SHP77 treated with DMSO at 0.1 percent for 48 hours (cell line): Measurements from ENCODE around the gene SH3BGRL.

Experiments used
- DNase-seq: peaks from one replicate; lab custom pipeline; 2025; lab: John Stamatoyannopoulos, UW

Gene SH3BGRL

DNA sequence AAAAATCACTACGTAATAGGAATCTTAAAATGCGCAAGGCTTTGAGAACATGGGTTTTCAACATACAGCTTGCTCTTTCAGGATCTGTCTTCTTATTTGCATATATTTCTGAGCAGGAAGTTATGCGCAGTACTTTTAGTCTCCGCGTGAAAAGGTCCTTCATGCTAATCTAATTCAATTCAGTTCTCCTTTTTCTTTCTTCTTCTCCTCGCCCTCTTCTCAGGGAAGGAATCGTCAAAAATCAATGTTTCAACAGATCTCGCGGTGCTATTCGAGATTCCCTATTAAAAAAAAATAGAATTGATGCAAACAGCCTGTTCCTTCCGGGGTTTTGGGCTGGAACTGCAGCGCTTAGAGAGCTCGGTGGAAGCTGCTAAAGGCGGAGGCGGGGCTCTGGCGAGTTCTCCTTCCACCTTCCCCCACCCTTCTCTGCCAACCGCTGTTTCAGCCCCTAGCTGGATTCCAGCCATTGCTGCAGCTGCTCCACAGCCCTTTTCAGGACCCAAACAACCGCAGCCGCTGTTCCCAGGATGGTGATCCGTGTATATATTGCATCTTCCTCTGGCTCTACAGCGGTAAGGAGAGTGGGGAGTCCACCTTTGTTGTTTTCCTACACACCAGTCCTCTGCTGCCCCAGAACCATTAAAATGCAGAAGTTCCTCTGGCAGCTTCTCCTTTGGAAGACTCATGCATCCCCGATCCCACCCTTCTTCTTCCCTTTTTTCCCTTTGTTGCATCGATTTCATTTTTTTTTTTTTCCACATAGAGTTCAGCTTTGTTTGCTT, at the start of gene SH3BGRL, which contains the start of gene HMGN5:
SH3BGRL (plus strand) TSS at position 432 of the 785 bp plus-strand sequence; CDS start at position 531, 99 bp downstream.
HMGN5 (minus strand) TSS at position 243 of the 785 bp plus-strand sequence. CDS start 80,364 bp downstream, outside the sequence.
- DNase-seq, result peak; percentile 39

DNA sequence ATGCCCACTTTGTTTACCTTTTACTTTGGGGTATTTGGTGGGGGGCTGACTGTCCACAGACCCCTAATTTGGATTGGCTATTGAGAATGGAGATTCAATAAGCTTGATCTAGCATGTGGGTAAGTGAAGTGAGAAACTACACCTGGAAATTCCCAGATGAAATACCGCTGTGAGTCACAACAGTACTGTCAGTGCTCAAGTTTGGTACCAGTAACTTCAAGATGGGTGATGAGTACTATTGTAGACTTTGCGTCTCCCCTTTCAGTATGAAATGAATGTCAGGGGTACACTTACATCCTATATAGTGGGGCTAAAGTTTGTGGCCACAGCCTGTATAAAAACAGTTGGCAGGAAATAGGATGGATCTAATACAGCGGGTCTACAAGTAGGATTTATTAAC, 33.5 kb upstream of the SH3BGRL start:
- DNase-seq, result no peak

DNA sequence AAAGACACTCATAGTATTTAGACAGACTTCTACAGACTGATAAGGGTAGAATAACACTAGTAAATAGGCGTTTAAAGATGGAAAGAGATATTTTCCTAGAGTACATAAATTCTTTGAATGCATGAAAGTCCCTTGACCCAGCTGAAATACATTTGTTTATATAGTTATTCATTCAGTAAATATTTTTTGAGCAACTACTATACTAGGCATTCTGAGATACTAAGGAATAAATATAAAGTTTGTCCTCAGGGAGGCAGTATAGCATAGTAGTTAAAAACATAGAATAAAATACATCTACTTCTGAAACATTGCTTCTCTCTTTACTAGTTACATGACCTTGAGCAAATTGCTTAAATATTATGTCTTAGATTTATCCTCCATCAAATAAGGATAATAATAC, 27.6 kb upstream of the SH3BGRL start:
- no peak for DNase-seq

DNA sequence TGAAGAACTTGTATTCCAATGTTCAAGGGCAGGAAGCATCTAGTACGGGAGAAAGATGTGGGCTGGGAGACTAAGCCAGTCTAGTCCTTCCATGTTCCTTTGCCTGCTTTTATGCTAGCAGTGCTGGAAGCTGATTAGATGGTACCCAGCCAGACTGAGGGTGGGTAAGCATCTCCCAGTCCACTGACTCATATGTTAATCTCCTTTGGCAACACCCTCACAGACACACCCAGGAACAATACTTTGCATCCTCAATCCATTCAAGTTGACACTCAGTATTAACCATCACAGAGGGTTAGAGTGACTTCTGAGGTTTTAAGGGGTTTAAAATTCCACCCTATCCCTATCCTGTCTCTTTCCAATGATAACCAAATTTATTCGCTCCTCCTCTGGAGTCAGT, 6.6 kb upstream of the SH3BGRL start:
- DNase-seq, result no peak

DNA sequence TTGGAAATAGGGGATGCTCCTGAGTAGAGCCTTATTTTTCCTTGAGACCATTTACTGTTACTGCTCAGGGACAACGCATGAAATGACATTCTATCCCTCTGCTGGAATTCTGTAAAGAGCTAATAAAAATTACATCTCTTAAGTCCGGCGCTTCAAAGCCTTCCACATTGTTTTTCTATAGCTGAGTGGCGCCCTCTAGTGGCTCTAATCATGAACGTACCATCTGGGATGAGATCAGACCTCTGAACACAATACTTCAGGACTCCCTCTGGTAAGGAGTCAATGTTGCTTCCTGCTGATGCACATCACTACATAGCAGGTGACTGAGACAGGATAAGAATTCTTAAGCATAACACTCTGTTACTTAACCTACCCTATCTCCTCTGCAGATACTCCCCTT, 6.2 kb upstream of the SH3BGRL start:
- peak; percentile 5 for DNase-seq

DNA sequence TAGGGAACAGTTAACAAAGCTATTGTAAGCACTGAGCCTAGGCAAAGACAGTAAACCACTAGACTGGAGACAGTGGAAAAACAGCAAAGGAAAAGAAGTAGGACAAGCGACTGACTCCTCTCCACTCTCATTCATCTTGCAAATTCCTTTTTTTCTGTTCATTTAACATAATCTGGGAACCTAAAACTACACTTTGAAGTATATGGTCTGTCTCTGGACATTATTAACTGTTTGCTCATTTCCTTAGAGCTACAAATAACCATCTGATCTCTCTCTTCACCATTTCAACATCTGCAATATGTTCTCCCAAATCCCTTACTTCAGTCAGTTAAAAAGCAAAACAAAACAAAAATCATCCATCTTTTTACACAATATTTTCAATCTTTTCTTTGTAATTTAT, 831 bp upstream of the SH3BGRL start:
- no peak for DNase-seq

DNA sequence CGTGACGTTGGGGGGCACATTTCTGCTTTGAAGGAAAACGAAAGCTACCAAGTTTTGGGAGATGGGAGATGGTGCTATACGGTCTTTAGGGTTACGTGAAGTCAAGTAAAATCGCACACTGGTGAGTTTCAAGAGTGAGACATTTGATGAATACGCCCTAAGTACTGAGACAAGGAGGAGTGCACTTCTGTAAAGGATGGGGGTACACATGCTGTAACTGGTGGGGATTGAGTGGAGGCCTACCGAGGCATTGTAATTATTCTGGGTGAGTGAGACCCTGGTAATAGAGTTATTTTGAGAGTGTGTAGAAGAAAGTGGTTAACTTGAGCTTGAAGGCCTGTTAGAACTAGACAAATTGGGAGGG, 536 bp downstream of the SH3BGRL start:
- DNase-seq, result no peak

DNA sequence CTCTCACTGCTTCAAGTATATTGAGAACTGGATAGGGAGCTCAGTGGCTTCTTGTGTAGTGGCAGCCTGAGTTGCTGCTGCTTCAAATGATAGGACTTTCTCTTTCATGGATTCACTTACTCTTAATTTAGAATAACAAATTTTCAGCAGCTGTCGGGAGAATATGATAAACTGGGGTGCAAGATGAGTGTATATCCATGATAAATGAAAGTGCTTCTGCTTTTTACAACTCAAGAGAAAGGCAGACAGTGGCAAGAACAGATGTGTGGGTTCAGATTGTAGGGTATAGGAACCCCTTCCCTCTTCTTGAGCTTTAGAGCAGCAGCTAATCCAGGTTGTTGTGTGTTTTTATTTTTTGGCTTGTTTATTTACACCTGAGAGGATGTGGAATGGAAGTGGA, 1.0 kb downstream of the SH3BGRL start:
- no peak for DNase-seq

DNA sequence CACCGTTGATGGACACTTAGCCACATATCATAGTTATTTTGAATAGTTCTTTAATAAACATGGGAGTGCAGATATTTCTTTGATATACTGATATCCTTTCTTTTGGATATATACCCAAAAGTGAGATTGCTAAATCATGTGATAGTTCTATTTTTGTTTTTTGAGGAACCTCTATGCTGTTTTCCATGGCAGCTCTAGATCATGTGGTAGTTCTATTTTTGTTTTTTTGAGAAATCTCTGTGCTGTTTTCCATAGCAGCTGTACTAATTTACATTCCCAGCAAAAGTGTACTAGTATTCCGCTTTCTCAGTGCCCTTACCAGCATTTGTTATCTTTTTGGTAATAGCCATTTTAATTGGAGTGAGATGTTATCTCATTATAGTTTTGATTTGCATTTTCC, 3.6 kb downstream of the SH3BGRL start:
- no peak for DNase-seq

DNA sequence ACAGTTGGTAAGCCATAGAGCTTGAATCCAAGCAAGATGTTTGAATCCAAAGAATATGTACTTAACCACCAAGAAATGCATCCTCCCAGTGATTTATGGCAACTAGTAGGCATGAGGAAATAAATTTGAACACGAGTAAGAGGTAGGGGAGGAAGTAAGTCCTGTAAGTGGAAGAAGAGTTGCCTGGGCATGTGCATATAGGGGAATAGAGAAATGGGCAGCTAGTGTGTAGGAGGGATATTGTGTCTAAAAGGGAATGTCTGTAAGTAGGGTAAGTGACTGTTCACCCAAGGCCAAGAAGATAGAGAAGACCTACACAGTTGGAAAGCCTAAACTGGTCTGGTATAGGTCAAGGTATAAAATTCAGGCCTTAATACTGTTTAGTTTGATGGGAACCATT, 4.6 kb downstream of the SH3BGRL start:
- DNase-seq, result no peak

DNA sequence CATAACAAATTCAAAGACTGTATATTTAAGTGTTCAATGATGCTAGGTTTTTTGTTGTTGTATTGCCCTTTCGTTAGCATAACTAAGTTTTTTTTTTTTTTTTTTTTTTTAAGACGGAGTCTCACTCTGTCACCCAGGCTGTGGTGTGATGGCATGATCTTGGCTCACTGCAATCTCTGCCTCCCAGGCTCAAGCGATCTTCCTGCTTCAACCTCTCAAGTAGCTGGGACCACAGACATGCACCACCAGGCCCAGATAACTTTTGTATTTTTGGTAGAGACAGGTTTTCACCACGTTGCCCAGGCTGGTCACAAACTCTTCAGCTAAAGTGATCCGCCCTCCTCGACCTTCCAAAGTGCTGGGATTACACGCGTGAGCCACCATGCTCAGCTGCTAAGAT, 7.0 kb downstream of the SH3BGRL start:
- DNase-seq, result no peak

DNA sequence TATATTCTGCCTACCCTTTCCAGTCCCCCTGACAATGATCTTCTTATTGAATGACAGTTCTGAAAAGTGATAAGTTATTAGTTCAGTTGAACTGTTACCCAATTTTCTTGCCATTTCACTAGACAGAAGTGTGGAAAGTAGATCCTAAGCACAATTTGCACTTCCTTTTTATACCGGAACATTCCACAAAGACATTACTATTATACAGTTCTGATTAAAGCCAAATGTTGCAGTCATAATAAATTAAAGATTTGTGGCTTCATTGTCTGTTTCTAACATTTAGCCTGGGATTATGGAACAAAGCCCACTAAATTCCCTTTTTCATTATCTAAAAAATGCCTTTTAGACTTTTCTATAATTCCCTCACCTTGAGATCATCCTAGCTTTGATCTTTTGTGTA, 13.8 kb downstream of the SH3BGRL start:
- no peak for DNase-seq

DNA sequence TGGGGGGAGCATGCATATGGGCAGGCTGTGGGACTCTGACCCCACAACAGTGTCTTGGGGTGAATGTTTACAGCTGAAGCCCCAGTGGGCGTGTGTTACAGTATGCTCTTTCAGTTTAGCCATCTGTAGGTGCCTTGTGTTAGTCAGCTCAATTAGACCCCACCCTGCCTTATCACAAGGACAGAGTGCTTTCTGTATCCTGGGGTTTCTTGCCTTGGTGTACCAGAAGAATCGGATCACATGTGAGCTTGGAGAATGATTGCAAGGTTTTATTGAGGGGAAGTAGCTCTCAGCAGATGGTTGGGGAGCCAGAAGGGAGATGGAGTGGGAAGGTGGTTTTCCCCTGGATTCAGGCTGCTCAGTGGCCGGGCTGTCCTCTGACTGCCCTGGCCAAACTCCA, 27.3 kb downstream of the SH3BGRL start:
- DNase-seq, result no peak

DNA sequence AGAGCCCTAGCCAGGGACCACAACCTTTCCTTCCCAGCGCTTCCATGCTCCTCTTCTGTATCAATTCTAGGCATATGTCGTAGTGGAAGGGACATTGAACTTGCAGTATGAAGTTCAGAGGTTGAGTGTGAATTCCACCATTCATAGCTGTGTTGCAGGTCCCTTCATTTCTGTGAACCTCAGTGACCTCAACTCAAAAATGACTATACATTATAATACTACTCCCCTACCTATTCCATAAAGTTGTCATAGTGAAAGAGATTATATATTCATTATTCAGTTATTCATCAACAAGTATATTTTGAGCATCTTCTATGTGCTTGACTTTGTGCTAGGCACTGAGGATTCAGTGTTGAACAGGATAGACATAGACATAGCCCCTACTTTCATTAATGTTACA, 28.0 kb downstream of the SH3BGRL start:
- no peak for DNase-seq

DNA sequence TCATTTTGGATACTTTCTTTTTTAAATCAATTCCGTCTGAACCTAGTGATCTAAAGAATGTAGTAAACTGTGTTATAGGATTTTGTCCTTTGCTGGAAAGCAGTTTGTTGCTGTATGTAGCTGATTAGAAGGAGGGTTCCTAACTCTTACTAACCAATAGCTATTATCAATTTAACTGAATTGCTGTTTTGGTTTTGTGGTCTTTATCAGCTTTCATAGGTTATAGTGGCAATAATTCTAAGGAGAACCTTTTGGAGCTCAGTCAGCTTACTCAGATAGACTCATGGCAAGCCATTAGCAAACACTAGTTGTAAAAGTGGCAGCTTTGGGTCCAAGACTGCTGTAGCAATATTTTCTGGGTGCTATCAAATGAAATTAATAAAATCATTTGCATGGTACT, 29.6 kb downstream of the SH3BGRL start:
- no peak for DNase-seq

DNA sequence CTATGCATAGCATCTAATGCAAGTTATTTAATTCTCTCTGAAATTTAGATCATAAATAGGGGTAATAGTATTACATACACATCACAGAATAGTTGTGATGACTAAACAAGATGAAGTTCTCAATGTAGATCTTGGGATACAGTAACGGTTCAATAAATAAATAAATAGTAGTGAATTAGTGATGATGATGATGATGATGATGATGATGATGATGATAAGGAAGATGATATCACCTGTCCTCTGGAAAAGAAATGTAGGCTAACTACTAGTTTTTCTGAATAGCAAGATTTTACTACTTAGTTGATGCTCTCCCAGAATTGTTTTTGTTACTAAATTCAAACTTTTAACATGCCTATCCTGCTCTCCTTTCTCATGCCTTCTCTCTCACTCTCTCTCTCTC, 30.3 kb downstream of the SH3BGRL start:
- DNase-seq, result no peak

DNA sequence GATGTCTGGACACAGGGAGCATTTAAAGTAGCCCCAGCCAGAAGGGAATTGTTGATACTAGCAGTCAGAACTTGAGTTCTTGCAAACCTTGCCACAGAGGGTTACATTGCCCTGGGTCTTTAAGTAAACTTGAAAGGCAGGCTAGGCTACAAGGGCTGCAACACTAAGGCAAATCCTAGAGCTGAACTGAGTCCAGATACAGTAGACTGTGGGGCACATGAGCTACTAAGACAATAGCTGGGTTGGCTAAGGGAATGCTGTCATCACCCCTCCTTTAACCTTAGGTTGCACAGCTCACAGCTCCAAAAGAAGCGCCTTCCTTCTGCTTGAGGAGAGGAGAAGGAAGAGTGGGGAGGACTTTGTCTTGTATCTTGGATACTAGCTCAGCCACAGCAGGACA, 35.6 kb downstream of the SH3BGRL start:
- no peak for DNase-seq

DNA sequence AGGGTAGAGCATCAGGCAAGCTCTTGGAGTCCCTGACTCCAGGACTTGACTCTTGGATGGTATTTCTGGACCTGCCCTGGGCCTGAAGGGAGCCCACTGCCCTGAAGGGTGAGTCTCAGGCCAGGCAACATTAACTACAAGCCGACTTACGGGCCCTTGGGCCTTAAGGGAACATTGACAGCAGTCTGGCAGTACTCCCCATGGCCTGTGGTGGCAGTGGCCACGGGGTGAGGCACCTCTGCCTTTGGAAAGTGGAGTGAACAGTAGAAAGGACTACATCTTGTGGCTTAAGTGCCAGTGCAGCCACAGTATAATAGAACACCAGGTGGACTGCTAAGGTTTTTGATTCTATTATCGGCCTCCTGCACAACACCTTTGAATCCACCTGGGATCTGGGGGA, 36.3 kb downstream of the SH3BGRL start:
- no peak for DNase-seq

DNA sequence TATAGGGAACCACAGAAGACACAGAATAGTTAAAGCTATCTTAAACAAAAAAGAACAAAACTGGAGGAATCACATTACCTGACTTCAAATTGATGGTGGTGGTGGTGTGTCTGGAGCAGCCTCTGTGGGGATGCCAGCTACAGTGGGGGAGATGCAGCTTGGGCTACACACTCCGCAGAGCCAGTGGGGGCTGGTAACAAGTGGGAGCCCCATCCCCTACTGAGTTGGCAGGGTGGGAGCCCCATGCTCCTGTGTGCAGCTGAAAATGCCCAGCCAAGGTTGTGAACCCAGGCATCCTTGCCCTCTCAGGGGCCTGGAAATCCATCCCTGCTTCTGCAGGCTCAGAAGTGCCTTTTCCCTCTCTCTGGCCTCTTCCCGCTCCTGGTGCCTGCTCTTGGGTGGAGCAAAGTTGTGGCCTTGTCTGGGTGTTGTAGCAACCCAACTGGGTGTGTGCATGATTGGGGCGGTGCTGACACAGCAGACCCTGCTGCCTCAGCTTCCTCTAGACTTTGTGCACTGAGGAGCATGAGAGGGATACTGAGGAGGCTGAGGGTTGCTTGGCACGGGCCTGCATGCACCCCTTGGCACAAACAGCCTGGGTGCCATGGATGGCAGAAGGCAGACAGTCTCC, 38.9 kb downstream of the SH3BGRL start:
- DNase-seq, result no peak

DNA sequence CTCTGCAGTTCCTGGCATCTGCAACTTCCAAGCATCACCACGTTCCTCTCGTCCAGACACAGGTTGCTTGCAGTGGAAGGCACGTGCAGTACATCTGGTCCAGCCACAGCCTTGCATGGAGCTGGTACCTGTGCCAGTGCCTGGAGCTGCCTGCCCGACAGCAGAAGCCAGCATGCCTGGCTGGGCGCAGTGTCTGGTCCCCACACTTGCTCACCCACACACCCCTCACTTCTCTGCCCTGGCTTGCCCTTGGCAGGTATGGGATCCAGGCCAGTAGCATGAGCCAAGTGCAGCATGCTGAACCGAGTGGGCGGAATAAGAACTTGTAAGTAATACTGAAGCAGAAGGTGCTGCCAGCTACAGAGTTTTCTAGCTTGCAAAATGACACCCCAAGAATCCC, 39.9 kb downstream of the SH3BGRL start:
- DNase-seq, result no peak

DNA sequence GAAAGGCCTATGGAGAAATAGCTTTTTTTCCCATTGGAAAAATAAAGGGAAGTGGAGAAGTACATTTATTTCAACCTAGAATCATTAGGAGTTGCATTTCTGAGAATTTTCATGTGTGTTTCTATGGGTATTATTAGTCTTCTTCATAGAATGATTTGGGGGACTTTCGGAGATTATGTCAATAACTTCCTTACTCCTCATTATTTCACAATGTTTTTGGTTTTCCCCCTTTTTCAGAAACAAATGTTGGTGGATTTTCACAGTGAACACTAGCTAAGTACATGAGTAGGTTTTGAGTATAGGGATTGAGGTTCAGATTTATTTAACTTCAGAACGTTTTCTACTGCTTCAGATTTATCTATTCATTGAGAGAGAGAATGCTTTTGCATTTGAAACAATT, 54.0 kb downstream of the SH3BGRL start:
- no peak for DNase-seq

DNA sequence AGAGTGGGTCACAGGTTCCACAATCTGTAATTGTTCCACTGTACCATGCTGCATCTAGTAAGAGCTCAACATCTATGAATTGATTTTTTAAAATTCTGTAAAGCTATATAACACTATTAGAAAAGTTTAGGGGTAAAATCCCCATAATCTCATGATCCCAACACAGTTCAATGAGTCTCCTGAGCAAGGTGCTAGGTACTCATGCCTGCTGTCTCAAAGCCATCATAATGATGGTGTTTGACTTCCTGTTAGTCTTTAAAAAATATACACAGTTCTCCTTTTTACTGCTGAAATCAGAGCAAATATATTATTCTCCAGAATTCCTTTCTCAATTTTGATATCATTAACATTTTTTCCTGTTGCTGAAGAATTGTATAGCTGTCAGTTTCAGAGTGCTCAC, 55.9 kb downstream of the SH3BGRL start:
- no peak for DNase-seq

DNA sequence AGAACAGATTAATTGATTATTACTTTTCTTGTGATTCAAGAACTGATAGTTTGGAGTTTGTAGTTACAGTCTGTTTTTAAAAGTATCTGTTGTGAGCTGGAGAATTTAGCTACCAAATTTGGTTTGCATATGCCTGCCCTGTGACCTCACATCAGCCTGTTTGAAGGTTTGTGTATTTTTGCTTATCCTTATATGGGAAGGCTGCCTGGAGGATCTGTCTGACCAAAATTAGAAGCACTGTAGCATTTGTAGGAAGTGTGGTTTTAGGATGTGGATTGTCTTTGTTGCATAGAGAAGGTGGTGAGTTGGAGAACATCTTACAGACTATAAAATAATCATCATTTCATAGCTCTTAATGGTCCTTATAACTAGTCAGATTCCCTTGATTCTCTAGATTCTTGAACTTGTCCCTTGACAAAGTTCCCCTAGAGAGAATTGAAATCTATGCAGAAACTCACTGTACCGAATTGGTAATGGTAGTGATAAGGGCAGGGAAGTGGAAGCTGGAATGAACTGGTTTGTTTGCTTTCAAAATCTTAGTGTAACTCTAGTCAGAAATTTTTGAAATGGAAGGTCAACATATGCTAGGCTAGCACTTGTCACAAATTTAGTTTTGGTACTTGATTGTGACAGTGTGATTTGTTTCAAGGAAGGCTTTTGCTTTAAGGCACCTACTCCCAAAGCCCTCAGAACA, 57.3 kb downstream of the SH3BGRL start:
- DNase-seq, result no peak
